Spleen (tissue), 11 donors: ENCODE results near the gene RPP14. TPM values are rescaled to one million over a fixed set of nuclear protein-coding genes. Genes with fewer than 3 reads are reported as not detected.
"Not testable (repeated sequence)": the region's sequence is repeated elsewhere in the genome, so short reads cannot be mapped to it uniquely, and the experiment has no call there.

Experiments
- DNase-seq: peaks from one replicate; pipeline ENCODE4 v3.0.0-alpha.2; 2020
- H3K27ac ChIP-seq, 8 donors: fragments of 200-600 bp; sonication (generic) in 7 of 8; 1 replicate in 4 of 8; 2 replicates in 4 of 8; pipeline versions ENCODE4 v1.5.0 to v1.8.0; 2016 to 2021; ENCODE audit warnings: inconsistent platforms in 4 of 8, mild to moderate bottlenecking in 4 of 8, moderate library complexity in 1 of 8
- H3K27me3 ChIP-seq, 7 donors: fragments of 200-600 bp; sonication (generic) in 6 of 7; replicated peaks in 1 of 7; 1 replicate in 4 of 7; 2 replicates in 3 of 7; pipeline versions ENCODE4 v1.5.0 to v1.8.0; 2016 to 2021; ENCODE audit warnings: inconsistent platforms in 3 of 7, mild to moderate bottlenecking in 1 of 7
- H3K36me3 ChIP-seq, 6 donors: fragments of 200-600 bp; sonication (generic) in 5 of 6; 1 replicate in 4 of 6; 2 replicates in 2 of 6; pipeline versions ENCODE4 v1.5.0 to v1.8.0; 2016 to 2021; ENCODE audit warnings: inconsistent platforms in 2 of 6
- H3K4me1 ChIP-seq, 6 donors: fragments of 200-600 bp; sonication (generic) in 5 of 6; 1 replicate in 3 of 6; 2 replicates in 3 of 6; pipeline versions ENCODE4 v1.5.0 to v1.8.0; 2016 to 2021; ENCODE audit warnings: inconsistent platforms in 3 of 6
- H3K4me3 ChIP-seq, 8 donors: fragments of 200-600 bp; sonication (generic) in 7 of 8; 1 replicate in 4 of 8; 2 replicates in 4 of 8; pipeline versions ENCODE4 v1.5.0 to v1.8.0; 2016 to 2021; ENCODE audit warnings: inconsistent platforms in 4 of 8, mild to moderate bottlenecking in 4 of 8, moderate library complexity in 2 of 8
- H3K9me3 ChIP-seq, 8 donors: fragments of 200-600 bp; sonication (generic) in 7 of 8; 1 replicate in 4 of 8; 2 replicates in 4 of 8; pipeline versions ENCODE4 v1.5.0 to v1.8.0; 2016 to 2021; ENCODE audit warnings: inconsistent platforms in 4 of 8
- CTCF ChIP-seq, 11 experiments: fragments of 200-600 bp in 7 of 11; fragments of 450-650 bp in 4 of 11; sonication (generic) in 4 of 11; IDR thresholded peaks in 8 of 11; conservative IDR thresholded peaks in 3 of 11; 1 replicate in 7 of 11; 2 replicates in 4 of 11; pipeline versions ENCODE4 v1.4.0 to v1.8.0; 2016 to 2021; ENCODE audit warnings: antibody characterized with exemption in 11 of 11, inconsistent platforms in 4 of 11, mild to moderate bottlenecking in 1 of 11
- POLR2A ChIP-seq, 3 donors: fragments of 450-650 bp; IDR thresholded peaks; one replicate each; pipeline ENCODE4 v1.5.1; 2017; ENCODE audit warnings: antibody characterized with exemption in 3 of 3, mild to moderate bottlenecking in 1 of 3
- POLR2AphosphoS5 ChIP-seq, 3 donors: sonication (generic); formaldehyde crosslinking; IDR thresholded peaks; one replicate each; pipeline ENCODE4 v1.5.1; 2017; ENCODE audit warnings: antibody characterized with exemption in 3 of 3
- WGBS, 5 donors: extraction: QIAGEN DNeasy Blood & Tissue Kit in 3 of 5; methylation state at CpG; one replicate each; pipeline versions ENCODE4 v1.1.5 to v1.1.7; 2013 to 2018; 5-methylcytosine and 5-hydroxymethylcytosine counted together
- intact Hi-C: fragments of 100-400 bp; cut with DNase I; formaldehyde crosslinking; loops from one replicate; pipeline ENCODE4 v1.15.0; 2023; ENCODE audit warnings: low total_unique reads
- polyA plus RNA-seq, 3 donors: library from polyadenylated mRNA; stranded (reverse); fragments of 200-250 nt; gene quantifications; one replicate each; pipeline ENCODE4 v1.2.1, GENCODE V29; 2013
- total RNA-seq, 7 donors: library from RNA; depleted of rRNA in 3 of 7; stranded (reverse); fragments of >200 nt in 3 of 7; fragmentation: NEBNext Ultra II Directional in 4 of 7; extraction: Animal tissue kit (Norgen Biotek cat#: 25700) in 4 of 7; gene quantifications; one replicate each; pipeline versions ENCODE4 v1.1.0 to v1.2.1, GENCODE V29; 2016 to 2021
- donor health status: healthy with polysubstance abuse.
- donor health status: DM: no; HTN: no; CAD: no; lungs with moderate emphysema.
- donor health status: DM: no; HTN: no; CAD: no.
- donor health status: Bipolar disorder and iron deficiency.
- donor health status: healthy.
- donor health status: DM: no; HTN: no; CAD: no.
- donor health status: DM: yes; HTN: yes; CAD: no.

Gene RPP14
- total and polyA plus RNA-seq, 10 donors: 6.2 to 21.3 (median 14.3) TPM

GRCh38 chr3:58288011-58288728 lies 17.9 kb upstream of the RPP14 start:
- intact Hi-C loops: no loop called here
- Histone ChIP-seq H3K9me3 (no peaks in the 10 kb centered on the region), H3K27ac (peak overlapping the region in 6 of 8 donors; percentile 22 to 63 (median 44)), H3K4me1 (peaks cover 0 to 20% (median 3%) of the 10 kb centered on the region in 6 donors), H3K36me3 (peaks cover 0 to 91% (median 38%) of the 10 kb centered on the region in 6 donors), H3K27me3 (no peaks in the 10 kb centered on the region), H3K4me3 (no peak overlapping the region)
- WGBS, 5 donors: 70 to 83% (median 77%) methylated on average over 4 of the region's 4 CpGs
- TF ChIP-seq CTCF (IDR thresholded peaks at IDR 0.05 in 8 of 11, conservative IDR thresholded peaks at IDR 0.05 in 3 of 11) (peak in 2 of 11 experiments; percentile 12 to 14), POLR2A (IDR thresholded peaks at IDR 0.05) (no peak)
- DNase-seq: no peak

GRCh38 chr3:58288964-58289613 lies 17.0 kb upstream of the RPP14 start:
- Histone ChIP-seq H3K4me1 (peaks cover 0 to 20% (median 3%) of the 10 kb centered on the region in 6 donors), H3K27ac (peak overlapping the region in 3 of 8 donors; percentile 27 to 63 (median 52)), H3K36me3 (peaks cover 0 to 91% (median 40%) of the 10 kb centered on the region in 6 donors)
- DNase-seq, H3K4me3 ChIP-seq, intact Hi-C loops, H3K9me3 ChIP-seq, H3K27me3 ChIP-seq: not testable (repeated sequence)
- 71 to 82% (median 78%) methylated on average over 3 of the region's 4 CpGs for WGBS, 5 donors

GRCh38 chr3:58290446-58290845 lies 15.6 kb upstream of the RPP14 start:
- H3K27ac ChIP-seq, DNase-seq, H3K9me3 ChIP-seq, H3K27me3 ChIP-seq, H3K4me3 ChIP-seq: not testable (repeated sequence)
- peaks cover 0 to 84% (median 36%) of the 10 kb centered on the region in 6 donors for H3K36me3 ChIP-seq
- WGBS, 5 donors: 92 to 100% (median 97%) methylated on average over 6 to 32 of the region's 33 CpGs
- intact Hi-C loops: loop anchor here (10.0 kb wide), 1 partner anchor 46 kb away; no protein-coding TSS in a partner anchor
- H3K4me1 ChIP-seq: peaks cover 0 to 20% (median 3%) of the 10 kb centered on the region in 6 donors

GRCh38 chr3:58291671-58292338 lies 14.2 kb upstream of the RPP14 start:
- intact Hi-C loops: loop anchor here (10.0 kb wide), 1 partner anchor 47 kb away; no protein-coding TSS in a partner anchor
- H3K4me3 ChIP-seq: no peak overlapping the region
- 68 to 88% (median 79%) methylated on average over 9 of the region's 9 CpGs for WGBS, 5 donors
- H3K27ac ChIP-seq: no peak overlapping the region
- peaks cover 0 to 10% (median 0%) of the 10 kb centered on the region in 8 donors for H3K9me3 ChIP-seq
- H3K36me3 ChIP-seq: peaks cover 0 to 71% (median 27%) of the 10 kb centered on the region in 6 donors
- H3K4me1 ChIP-seq: peaks cover 0 to 27% (median 3%) of the 10 kb centered on the region in 6 donors
- DNase-seq: no peak
- no peaks in the 10 kb centered on the region for H3K27me3 ChIP-seq
- TF ChIP-seq CTCF (IDR thresholded peaks at IDR 0.05 in 8 of 11, conservative IDR thresholded peaks at IDR 0.05 in 3 of 11) (no peak), POLR2A (IDR thresholded peaks at IDR 0.05) (no peak), POLR2AphosphoS5 (IDR thresholded peaks at IDR 0.05) (no peak)
